H1 (cell line): ENCODE data around the gene SH3PXD2B. TPM values are rescaled to one million over a fixed set of nuclear protein-coding genes. Genes with fewer than 3 reads are reported as not detected.

Experiments used
- CTCF ChIA-PET: fragments of 300-600 bp; sonication (Branson Sonifier 250); formaldehyde crosslinking; loops from one replicate; lab custom pipeline; 2021; ENCODE audit not compliant: partially characterized antibody; lab: Charles Lee
- POLR2A ChIA-PET: fragments of 300-600 bp; sonication (Branson Sonifier 250); formaldehyde crosslinking; loops from one replicate; lab custom pipeline; 2021; ENCODE audit warnings: inconsistent platforms; ENCODE audit not compliant: partially characterized antibody; lab: Charles Lee
- DNase-seq, 2 experiments: peaks; one replicate each; pipeline versions ENCODE4 v3.0.0 to v3.0.0-alpha.2; 2010 to 2022; ENCODE audit warnings: low spot score in 2 of 2, low read depth in 1 of 2, mixed read lengths in 1 of 2
- FAIRE-seq: peaks from 2 replicates; lab custom pipeline; 2011; peaks lifted over from hg19 to GRCh38; lab: Jason Lieb, UNC
- H2AFZ ChIP-seq: 2 replicates; pipeline ENCODE4 v1.8.1; 2012; ENCODE audit warnings: low read length, inconsistent platforms
- H2AK5ac ChIP-seq: 2 replicates; pipeline ENCODE4 v1.6.1; 2013; ENCODE audit warnings: low read depth, low read length
- H2BK120ac ChIP-seq: replicated peaks from 2 replicates; pipeline ENCODE3; 2013; ENCODE audit warnings: low read depth, low read length, inconsistent platforms
- H2BK12ac ChIP-seq: 2 replicates; pipeline ENCODE4 v1.6.1; 2013; ENCODE audit warnings: low read depth, low read length
- H2BK15ac ChIP-seq: 2 replicates; pipeline ENCODE4 v1.6.1; 2013; ENCODE audit warnings: low read length
- H2BK20ac ChIP-seq: 2 replicates; pipeline ENCODE4 v1.6.1; 2013; ENCODE audit warnings: low read length
- H2BK5ac ChIP-seq: 2 replicates; pipeline ENCODE4 v1.6.1; 2013; ENCODE audit warnings: low read depth, low read length
- H3K14ac ChIP-seq: 2 replicates; pipeline ENCODE4 v1.6.1; 2013; ENCODE audit warnings: inconsistent platforms; ENCODE audit not compliant: insufficient read length
- H3K18ac ChIP-seq: 2 replicates; pipeline ENCODE4 v1.6.1; 2013; ENCODE audit warnings: low read length; ENCODE audit errors: extremely low read depth
- H3K23ac ChIP-seq: 2 replicates; pipeline ENCODE4 v1.6.1; 2013; ENCODE audit warnings: inconsistent platforms; ENCODE audit not compliant: insufficient read length
- H3K23me2 ChIP-seq: 2 replicates; pipeline ENCODE4 v1.6.1; 2013; ENCODE audit warnings: low read depth, low read length
- H3K27ac ChIP-seq: 2 replicates; pipeline ENCODE4 v1.6.1; 2011; ENCODE audit warnings: low read depth, low read length, inconsistent platforms
- H3K27me3 ChIP-seq, 4 experiments: replicated peaks in 1 of 4; 1 replicate in 1 of 4; 2 replicates in 3 of 4; pipeline versions ENCODE4 v1.6.1 to v1.8.1; 2011 to 2013; ENCODE audit warnings: low read length in 3 of 4, mild to moderate bottlenecking in 3 of 4, inconsistent platforms in 2 of 4, mixed read lengths in 2 of 4, moderate library complexity in 1 of 4; ENCODE audit not compliant: control insufficient read depth in 3 of 4, insufficient read depth in 3 of 4; ENCODE audit errors: extremely low read depth in 1 of 4
- H3K36me3 ChIP-seq, 4 experiments: 2 replicates each; pipeline versions ENCODE4 v1.6.1 to v1.8.1; 2011 to 2013; ENCODE audit warnings: mild to moderate bottlenecking in 4 of 4, low read length in 3 of 4, moderate library complexity in 2 of 4, control low read depth in 1 of 4, inconsistent platforms in 1 of 4; ENCODE audit not compliant: insufficient read depth in 4 of 4, control insufficient read depth in 2 of 4
- H3K4ac ChIP-seq: replicated peaks from 2 replicates; pipeline ENCODE3; 2013; ENCODE audit warnings: low read length, low read depth, mixed read lengths, inconsistent platforms; ENCODE audit not compliant: insufficient read length
- H3K4me1 ChIP-seq, 4 experiments: replicated peaks in 1 of 4; 1 replicate in 1 of 4; 2 replicates in 3 of 4; pipeline versions ENCODE4 v1.6.1 to v1.8.1; 2011 to 2013; ENCODE audit warnings: low read length in 3 of 4, inconsistent platforms in 2 of 4, mixed read lengths in 1 of 4; ENCODE audit not compliant: insufficient read depth in 4 of 4, control insufficient read depth in 3 of 4
- H3K4me2 ChIP-seq, 2 experiments: 2 replicates each; pipeline versions ENCODE4 v1.6.1 to v1.8.1; 2011 to 2013; ENCODE audit warnings: low read depth in 2 of 2, low read length in 2 of 2, control low read depth in 1 of 2, inconsistent platforms in 1 of 2, mild to moderate bottlenecking in 1 of 2; ENCODE audit not compliant: insufficient read depth in 1 of 2
- H3K4me3 ChIP-seq, 4 experiments: fragments of 200-600, 300-600 bp in 1 of 4; sonication (generic), shearing (Covaris generic), sonication (Bioruptor Twin) in 1 of 4; 2 replicates each; pipeline versions ENCODE4 v1.5.1 to v1.8.1; 2011 to 2016; ENCODE audit warnings: low read length in 4 of 4, low read depth in 3 of 4, control low read depth in 2 of 4, inconsistent platforms in 2 of 4, mild to moderate bottlenecking in 2 of 4, mixed read lengths in 1 of 4, moderate library complexity in 1 of 4; ENCODE audit not compliant: insufficient read depth in 2 of 4; ENCODE audit errors: extremely low read depth in 1 of 4
- H3K56ac ChIP-seq: replicated peaks from 2 replicates; pipeline ENCODE3; 2013; ENCODE audit warnings: low read depth, mild to moderate bottlenecking, mixed read lengths, low read length, inconsistent platforms; ENCODE audit not compliant: insufficient read length
- H3K79me1 ChIP-seq: 2 replicates; pipeline ENCODE4 v1.6.1; 2013; ENCODE audit warnings: low read depth, low read length, control low read depth
- H3K79me2 ChIP-seq, 2 experiments: 2 replicates each; pipeline versions ENCODE4 v1.6.1 to v1.8.1; 2012 to 2013; ENCODE audit warnings: low read length in 2 of 2, mild to moderate bottlenecking in 2 of 2, inconsistent platforms in 1 of 2; ENCODE audit not compliant: insufficient read depth in 2 of 2, control insufficient read depth in 1 of 2
- H3K9ac ChIP-seq, 4 experiments: replicated peaks in 1 of 4; 1 replicate in 1 of 4; 2 replicates in 3 of 4; pipeline versions ENCODE4 v1.6.1 to v1.8.1; 2011 to 2013; ENCODE audit warnings: low read depth in 3 of 4, low read length in 3 of 4, control low read depth in 2 of 4, mild to moderate bottlenecking in 2 of 4, moderate library complexity in 2 of 4, inconsistent platforms in 1 of 4; ENCODE audit errors: extremely low read depth in 1 of 4
- H3K9me3 ChIP-seq, 2 experiments: 2 replicates each; pipeline versions ENCODE4 v1.6.1 to v1.8.1; 2012 to 2013; ENCODE audit warnings: mild to moderate bottlenecking in 2 of 2, moderate library complexity in 2 of 2, control low read depth in 1 of 2, inconsistent platforms in 1 of 2, low read depth in 1 of 2, low read length in 1 of 2, mixed read lengths in 1 of 2; ENCODE audit not compliant: insufficient read depth in 2 of 2
- H4K20me1 ChIP-seq, 2 experiments: replicated peaks in 1 of 2; 2 replicates each; pipeline versions ENCODE3 to v1.8.1; 2011 to 2013; ENCODE audit warnings: inconsistent platforms in 2 of 2, low read length in 2 of 2, mild to moderate bottlenecking in 1 of 2; ENCODE audit not compliant: insufficient read depth in 2 of 2, control insufficient read depth in 1 of 2
- H4K5ac ChIP-seq: 2 replicates; pipeline ENCODE4 v1.6.1; 2013; ENCODE audit warnings: low read length, low read depth, mixed read lengths, inconsistent platforms; ENCODE audit not compliant: insufficient read length
- H4K8ac ChIP-seq: 2 replicates; pipeline ENCODE4 v1.8.0; 2013; ENCODE audit warnings: mild to moderate bottlenecking, moderate library complexity, low read length, inconsistent platforms; ENCODE audit not compliant: insufficient read depth; ENCODE audit errors: extremely low read depth
- H4K91ac ChIP-seq: replicated peaks from 2 replicates; pipeline ENCODE3; 2013; ENCODE audit warnings: low read length, mixed read lengths, inconsistent platforms; ENCODE audit not compliant: insufficient read length
- CBX5 ChIP-seq: fragments of 300-800, 300-1000 bp; sonication (generic); IDR thresholded peaks from 2 replicates; pipeline ENCODE4 v1.7.1; 2016; ENCODE audit warnings: antibody characterized with exemption, low read length, low read depth
- CHD1 ChIP-seq: IDR thresholded peaks from 2 replicates; pipeline ENCODE4 v1.6.1; 2012; ENCODE audit warnings: low read depth, low read length, improper control_type of control experiment
- CREB1 ChIP-seq: IDR thresholded peaks from 2 replicates; pipeline ENCODE4 v1.6.1; 2012; ENCODE audit warnings: inconsistent platforms
- E2F6 ChIP-seq: IDR thresholded peaks from 2 replicates; pipeline ENCODE4 v1.6.1; 2012; ENCODE audit warnings: inconsistent platforms
- EZH2 ChIP-seq: fragments of 200-600 bp; sonication (generic); IDR thresholded peaks from 2 replicates; pipeline ENCODE4 v1.7.1; 2012; ENCODE audit warnings: low read depth, mild to moderate bottlenecking, moderate library complexity, low read length, inconsistent platforms; ENCODE audit not compliant: severe bottlenecking
- FOSL1 ChIP-seq: IDR thresholded peaks from 2 replicates; pipeline ENCODE4 v1.6.1; 2011; ENCODE audit warnings: mild to moderate bottlenecking, low read depth, low read length, moderate library complexity; ENCODE audit not compliant: insufficient read depth
- HDAC2 ChIP-seq, 2 experiments: fragments of 300-600 bp in 1 of 2; sonication (generic) in 1 of 2; IDR thresholded peaks; 2 replicates each; pipeline ENCODE4 v1.6.1; 2011 to 2012; ENCODE audit warnings: low read depth in 2 of 2, low read length in 2 of 2, mild to moderate bottlenecking in 2 of 2, moderate library complexity in 2 of 2, borderline replicate concordance in 1 of 2, inconsistent platforms in 1 of 2
- KDM1A ChIP-seq: fragments of 200-600, 300-600 bp; sonication (generic); IDR thresholded peaks from 2 replicates; pipeline ENCODE4 v1.7.1; 2016; ENCODE audit warnings: mild to moderate bottlenecking, low read length, borderline replicate concordance
- POLR2AphosphoS5 ChIP-seq: IDR thresholded peaks from 2 replicates; pipeline ENCODE4 v1.6.1; 2011; ENCODE audit warnings: low read depth, low read length
- RXRA ChIP-seq: IDR thresholded peaks from 2 replicates; pipeline ENCODE4 v1.6.1; 2011; ENCODE audit warnings: low read depth, mild to moderate bottlenecking, low read length, moderate library complexity; ENCODE audit not compliant: insufficient read depth
- SIRT6 ChIP-seq: IDR thresholded peaks from one replicate; pipeline ENCODE4 v1.7.1; 2012; ENCODE audit warnings: low read length, inconsistent platforms
- SIX5 ChIP-seq: IDR thresholded peaks from 2 replicates; pipeline ENCODE4 v1.6.1; 2011; ENCODE audit warnings: mild to moderate bottlenecking, low read depth, low read length
- SP2 ChIP-seq: IDR thresholded peaks from 2 replicates; pipeline ENCODE4 v1.6.1; 2012; ENCODE audit warnings: mild to moderate bottlenecking, low read length, inconsistent platforms
- WGBS, 2 experiments: shearing (Covaris generic) in 1 of 2; methylation state at CpG; one replicate each; pipeline versions ENCODE4 v1.1.6 to v1.1.7; 2013 to 2015; ENCODE audit warnings: low lambda C conversion rate in 2 of 2, mixed read lengths in 2 of 2, inconsistent platforms in 1 of 2, low coverage in 1 of 2, missing lambda C conversion rate in 1 of 2; ENCODE audit not compliant: insufficient replicate concordance in 2 of 2, insufficient coverage in 1 of 2, insufficient read length in 1 of 2; ENCODE audit errors: extremely low coverage in 1 of 2, missing lambda C conversion rate in 1 of 2; 5-methylcytosine and 5-hydroxymethylcytosine counted together
- polyA plus RNA-seq, 7 experiments: library from polyadenylated mRNA; depleted of rRNA in 3 of 7; stranded (reverse) in 5 of 7; unstranded in 2 of 7; fragments of >200 nt in 5 of 7; fragments of 200-250 nt in 2 of 7; gene quantifications; 1 replicate in 5 of 7; 2 replicates in 1 of 7; 4 replicates in 1 of 7; pipeline versions ENCODE4 v1.2.1 to v1.2.3, GENCODE V29; 2011 to 2013; ENCODE audit warnings: missing spikeins in 2 of 7, mixed read lengths in 2 of 7
- total RNA-seq: library from RNA; stranded (reverse); fragmentation: NEBNext Ultra II Directional; extraction: Animal tissue kit (Norgen Biotek cat#: 25700); gene quantifications from 2 replicates; pipeline ENCODE4 v1.2.1, GENCODE V29; 2021

SH3PXD2B gene
- total and polyA plus RNA-seq, 2 of the 8 experiments (the other 6 are each of a cell fraction or from before 2014, with no cell fraction given) = 32.9 to 72.9 TPM

DNA sequence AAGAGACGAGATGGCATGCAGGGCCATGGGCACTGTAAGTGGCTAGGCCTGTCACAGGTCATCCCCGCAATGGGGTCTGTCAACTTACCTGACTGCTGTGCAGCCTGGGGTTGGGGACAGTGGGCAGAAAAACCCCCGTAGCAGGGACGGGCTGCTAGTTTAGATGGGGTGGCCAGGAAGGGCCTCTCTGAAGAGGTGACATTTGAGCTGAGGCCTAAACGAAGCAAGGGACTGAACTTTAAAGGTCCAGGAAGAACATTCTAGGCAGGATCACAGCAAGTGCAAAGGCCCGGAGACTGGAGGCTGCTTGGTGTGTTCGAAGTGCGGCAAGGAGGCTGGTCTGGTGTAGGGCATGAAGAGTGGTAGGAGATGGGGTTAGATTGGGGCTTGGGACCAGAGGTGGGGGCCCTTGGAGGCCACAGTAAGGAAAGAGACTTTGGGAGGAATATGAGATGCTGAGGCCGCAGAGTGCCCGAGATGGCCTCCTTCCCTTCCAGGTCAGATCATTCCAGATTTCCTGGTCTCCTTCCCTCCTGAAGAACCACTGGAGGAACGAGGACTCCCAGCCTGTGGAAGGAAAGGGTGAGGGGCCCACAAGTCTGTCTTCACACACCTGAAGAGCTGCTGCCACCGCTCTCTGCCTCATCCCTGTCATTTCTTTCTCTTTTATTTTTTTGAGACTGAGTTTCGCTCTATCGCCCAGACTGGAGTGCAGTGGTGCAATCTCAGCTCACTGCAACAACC, 37.9 kb upstream of the SH3PXD2B start:
- H3K27me3 ChIP-seq = peaks cover 0 to 2% (median 0%) of the 10 kb centered on the region in 4 experiments; a peak in 1 of 7 replicates
- WGBS, 2 experiments = 90% methylated on average over 14 of the region's 14 CpGs; no CpG with 5 or more reads in 1 of the 2 experiments
- POLR2A ChIA-PET = no interaction called here

More for the DNA sequence above, 37.9 kb upstream of the SH3PXD2B start:
- Histone ChIP-seq H3K4me1 (no peaks in the 10 kb centered on the region), H3K79me1 (no peaks in the 10 kb centered on the region), H2BK120ac (no peak overlapping the region), H3K79me2 (no peaks in the 10 kb centered on the region), H2AK5ac (no peak overlapping the region), H3K9me3 (no peaks in the 10 kb centered on the region), H2BK12ac (0 out of 2 replicates have a peak overlapping the region, but pooled peaks have one; percentile 27), H3K56ac (no peak overlapping the region), H4K8ac (no peak overlapping the region), H4K20me1 (no peaks in the 10 kb centered on the region), H3K23me2 (no peaks in the 10 kb centered on the region), H2AFZ (no peak overlapping the region), H3K4me2 (no peak overlapping the region), H3K23ac (no peak overlapping the region), H3K4ac (no peak overlapping the region), H4K91ac (no peak overlapping the region), H3K27ac (no peak overlapping the region), H3K4me3 (no peak overlapping the region), H3K18ac (no peak overlapping the region), H3K14ac (no peak overlapping the region), H2BK15ac (no peak overlapping the region), H3K36me3 (no peaks in the 10 kb centered on the region), H4K5ac (no peak overlapping the region), H2BK20ac (no peak overlapping the region), H3K9ac (no peak overlapping the region), H2BK5ac (no peak overlapping the region)
- CTCF ChIA-PET = interaction anchor here (1.0 to 1.8 kb wide), 6 partner anchors 12 to 207 kb away, joined by 3 to 9 read pairs (median 4); no protein-coding TSS in a partner anchor
- TF ChIP-seq HDAC2 (IDR thresholded peaks at IDR 0.05; ENCODE audit: borderline replicate concordance in 1 of 2, low read depth in 2 of 2, low read length in 2 of 2) = no peak
- no peak for TF ChIP-seq FOSL1
- no peak for TF ChIP-seq POLR2AphosphoS5
- TF ChIP-seq RXRA = no peak
- TF ChIP-seq CREB1 = no peak
- TF ChIP-seq EZH2 = no peak
- no peak for TF ChIP-seq CHD1
- TF ChIP-seq SIX5 = no peak
- TF ChIP-seq CBX5 = no peak
- TF ChIP-seq SP2 = no peak
- TF ChIP-seq KDM1A = no peak
- no peak for TF ChIP-seq E2F6
- no peak for TF ChIP-seq SIRT6
- no peak for DNase-seq
- FAIRE-seq = no peak
